Karpas-422 (cell line): ENCODE data around the gene MYH8. TPM values are rescaled to one million over a fixed set of nuclear protein-coding genes. Genes with fewer than 3 reads are reported as not detected.

Experiments
- DNase-seq: peaks from one replicate; pipeline ENCODE4 v3.0.0-alpha.2; 2015
- H2AFZ ChIP-seq: fragments of 200-600 bp; sonication (generic); 2 replicates; pipeline ENCODE4 v1.6.1; 2014; ENCODE audit warnings: antibody characterized with exemption, low read length, mixed read lengths
- H3K27ac ChIP-seq: fragments of 200-600 bp; sonication (generic); 2 replicates; pipeline ENCODE4 v1.5.1; 2014; ENCODE audit warnings: mild to moderate bottlenecking, low read length, moderate library complexity
- H3K27me3 ChIP-seq: fragments of 200-600 bp; sonication (generic); 2 replicates; pipeline ENCODE4 v1.6.1; 2014; ENCODE audit warnings: low read length, mixed read lengths
- H3K36me3 ChIP-seq: fragments of 200-600 bp; sonication (generic); 2 replicates; pipeline ENCODE4 v1.6.1; 2014; ENCODE audit warnings: low read length, mixed read lengths; ENCODE audit not compliant: insufficient read depth
- H3K4me1 ChIP-seq: fragments of 200-600 bp; sonication (generic); 2 replicates; pipeline ENCODE4 v1.6.1; 2014; ENCODE audit warnings: mild to moderate bottlenecking, low read length, mixed read lengths
- H3K4me2 ChIP-seq: fragments of 200-600 bp; sonication (generic); 2 replicates; pipeline ENCODE4 v1.6.1; 2014; ENCODE audit warnings: low read length, low read depth, mild to moderate bottlenecking; ENCODE audit not compliant: poor library complexity, severe bottlenecking
- H3K4me3 ChIP-seq: fragments of 200-600 bp; sonication (generic); 2 replicates; pipeline ENCODE4 v1.5.1; 2014; ENCODE audit warnings: mild to moderate bottlenecking, antibody characterized with exemption, low read length, mixed read lengths
- H3K79me2 ChIP-seq: fragments of 200-600 bp; sonication (generic); 2 replicates; pipeline ENCODE4 v1.6.1; 2014; ENCODE audit warnings: mild to moderate bottlenecking, low read length, mixed read lengths
- H3K9ac ChIP-seq: fragments of 200-600 bp; sonication (generic); 2 replicates; pipeline ENCODE4 v1.6.0; 2014; ENCODE audit warnings: low read length
- H3K9me2 ChIP-seq: fragments of 200-600 bp; sonication (generic), shearing (Covaris generic); replicated peaks from 2 replicates; pipeline ENCODE4 v1.6.0; 2014; ENCODE audit warnings: mild to moderate bottlenecking, low read length, moderate library complexity; ENCODE audit not compliant: insufficient read depth
- H3K9me3 ChIP-seq: fragments of 300-700, 200-600 bp; sonication (generic); 2 replicates; pipeline ENCODE4 v1.6.1; 2014; ENCODE audit warnings: low read length, mixed read lengths
- H4K20me1 ChIP-seq: fragments of 200-600 bp; sonication (generic); 2 replicates; pipeline ENCODE4 v1.6.1; 2014; ENCODE audit warnings: mild to moderate bottlenecking, antibody characterized with exemption, low read length, low read depth; ENCODE audit not compliant: insufficient read depth
- total RNA-seq: library from RNA; depleted of rRNA; stranded (reverse); fragments of >200 nt; shearing (Covaris generic); gene quantifications from 2 replicates; pipeline ENCODE4 v1.2.3, GENCODE V29; 2014; ENCODE audit warnings: low replicate concordance; rRNA removed

MYH8 gene
- not detected in 2 replicates for total RNA-seq

DNA sequence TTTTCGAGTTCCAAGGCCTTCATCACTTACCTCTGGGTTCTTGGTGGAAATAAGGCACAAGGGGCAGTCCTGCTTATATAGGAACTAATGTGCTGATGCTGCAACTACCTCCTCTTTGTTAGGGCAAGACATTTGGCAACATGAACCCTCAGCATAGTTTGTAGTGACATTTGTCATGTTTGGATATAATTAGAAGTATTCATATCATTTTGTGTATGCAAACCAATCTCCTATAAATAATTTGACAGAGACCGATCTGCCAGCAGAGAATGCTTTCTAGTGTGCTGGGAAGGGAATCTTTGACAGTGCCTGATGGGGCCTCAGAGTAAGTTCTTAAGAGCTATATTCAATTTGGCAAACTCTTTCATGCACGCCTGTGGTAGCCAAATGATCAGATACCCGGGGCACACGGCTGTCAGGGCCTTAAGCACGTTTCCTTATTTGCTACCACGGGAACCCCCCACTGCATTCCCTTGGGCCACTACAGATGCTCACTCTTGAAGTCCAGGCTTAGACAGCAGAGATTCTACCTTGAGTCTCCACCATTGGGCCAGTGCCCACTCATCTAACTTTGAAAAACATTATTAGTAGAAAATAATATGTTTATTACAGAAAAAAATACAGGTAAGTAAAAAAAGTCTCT, at the start of gene MYH8:
Gene MYH8, minus strand, starts transcription at position 51 of the 643 bp plus-strand sequence. CDS start 1,723 bp downstream, outside the sequence.
- H3K9ac ChIP-seq = no peak within 1 kb of the TSS
- no peak within 1 kb of the TSS for H3K4me3 ChIP-seq
- H3K27ac ChIP-seq = no peak within 1 kb of the TSS
- no peaks in the 10 kb centered on the region for H4K20me1 ChIP-seq
- H3K4me1 ChIP-seq = peaks cover 8% of the 10 kb centered on the region
- H3K9me3 ChIP-seq = no peaks in the 10 kb centered on the region
- peak; percentile 46 for DNase-seq
- no peaks in the 10 kb centered on the region for H3K36me3 ChIP-seq
- no peaks in the 10 kb centered on the region for H3K27me3 ChIP-seq
- no peaks in the 10 kb centered on the region for H3K79me2 ChIP-seq
- no peak within 1 kb of the TSS for H2AFZ ChIP-seq
- no peaks in the 10 kb centered on the region for H3K9me2 ChIP-seq
- H3K4me2 ChIP-seq = no peak within 1 kb of the TSS

DNA sequence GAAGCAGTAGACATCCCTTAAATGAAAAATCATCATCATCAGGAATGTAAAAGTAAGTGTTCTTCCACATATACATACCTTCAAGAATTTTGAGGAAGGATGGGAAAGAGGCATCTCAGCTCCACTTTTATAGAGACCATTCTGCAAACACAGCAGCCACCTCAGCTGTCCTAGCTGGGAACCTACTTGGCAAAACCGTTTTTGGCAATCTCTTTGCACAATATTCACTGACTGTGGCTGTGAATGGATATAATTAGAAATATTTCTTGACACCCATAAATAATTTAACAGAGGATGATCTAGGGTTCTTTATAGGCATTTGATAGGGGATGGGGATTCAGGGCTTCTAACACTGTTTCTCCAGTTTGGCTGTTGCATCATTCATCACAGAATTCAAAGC, 47.7 kb upstream of the MYH8 start, which contains the start of gene MYH4:
Gene MYH4, minus strand, starts transcription at position 101 of the 400 bp plus-strand sequence. CDS start 2,814 bp downstream, outside the sequence.
- no peaks in the 10 kb centered on the region for H3K4me1 ChIP-seq

DNA sequence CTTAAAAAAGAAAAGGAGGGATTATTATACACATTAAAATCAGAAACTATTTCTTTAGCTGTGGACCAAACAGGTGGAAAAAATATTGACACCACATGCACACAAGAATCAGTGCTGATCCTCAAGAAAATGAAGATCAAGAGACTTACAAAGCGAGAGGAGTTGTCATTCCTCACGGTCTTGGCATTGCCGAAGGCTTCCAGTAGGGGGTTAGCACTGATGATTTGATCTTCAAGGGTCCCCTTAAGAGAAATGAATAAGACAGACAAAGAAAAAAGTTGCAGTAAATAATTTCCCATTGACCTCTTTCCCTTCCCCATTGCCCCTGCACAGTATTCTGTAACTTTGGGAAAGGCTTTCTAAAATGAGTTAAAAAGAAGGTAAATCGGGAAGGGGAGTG, 41.7 kb upstream of the MYH8 start:
- H3K27me3 ChIP-seq = no peaks in the 10 kb centered on the region
- H3K9me3 ChIP-seq = no peaks in the 10 kb centered on the region
- no peaks in the 10 kb centered on the region for H4K20me1 ChIP-seq
- H3K79me2 ChIP-seq = no peaks in the 10 kb centered on the region
- DNase-seq = no peak
- no peak overlapping the region for H3K4me3 ChIP-seq
- no peaks in the 10 kb centered on the region for H3K9me2 ChIP-seq
- H3K4me1 ChIP-seq = no peaks in the 10 kb centered on the region
- H3K27ac ChIP-seq = no peak overlapping the region
- no peaks in the 10 kb centered on the region for H3K36me3 ChIP-seq
- no peak overlapping the region for H3K9ac ChIP-seq
- H3K4me2 ChIP-seq = no peak overlapping the region
- no peak overlapping the region for H2AFZ ChIP-seq

More for the DNA sequence above, 47.7 kb upstream of the MYH8 start, which contains the start of gene MYH4:
- no peak within 1 kb of the TSS for H3K4me3 ChIP-seq
- no peak for DNase-seq
- no peaks in the 10 kb centered on the region; the same call in 1 of the 2 replicates for H4K20me1 ChIP-seq
- no peak within 1 kb of the TSS for H2AFZ ChIP-seq
- no peaks in the 10 kb centered on the region for H3K79me2 ChIP-seq
- H3K36me3 ChIP-seq = no peaks in the 10 kb centered on the region
- H3K9me3 ChIP-seq = no peaks in the 10 kb centered on the region
- no peak within 1 kb of the TSS for H3K9ac ChIP-seq
- no peaks in the 10 kb centered on the region for H3K27me3 ChIP-seq
- H3K9me2 ChIP-seq = no peaks in the 10 kb centered on the region
- no peak within 1 kb of the TSS for H3K4me2 ChIP-seq
- H3K27ac ChIP-seq = no peak within 1 kb of the TSS

GRCh38 chr17:10460062-10460461, 38.3 kb upstream of the MYH8 start:
- no peak for DNase-seq
- no peaks in the 10 kb centered on the region for H3K79me2 ChIP-seq
- H3K27ac ChIP-seq = no peak overlapping the region
- H4K20me1 ChIP-seq = no peaks in the 10 kb centered on the region
- no peak overlapping the region for H3K9ac ChIP-seq
- no peaks in the 10 kb centered on the region for H3K4me1 ChIP-seq
- H3K9me3 ChIP-seq = no peaks in the 10 kb centered on the region
- H3K4me3 ChIP-seq = no peak overlapping the region
- H3K27me3 ChIP-seq = no peaks in the 10 kb centered on the region
- no peak overlapping the region for H3K4me2 ChIP-seq
- no peaks in the 10 kb centered on the region for H3K9me2 ChIP-seq
- no peak overlapping the region for H2AFZ ChIP-seq
- no peaks in the 10 kb centered on the region for H3K36me3 ChIP-seq

DNA sequence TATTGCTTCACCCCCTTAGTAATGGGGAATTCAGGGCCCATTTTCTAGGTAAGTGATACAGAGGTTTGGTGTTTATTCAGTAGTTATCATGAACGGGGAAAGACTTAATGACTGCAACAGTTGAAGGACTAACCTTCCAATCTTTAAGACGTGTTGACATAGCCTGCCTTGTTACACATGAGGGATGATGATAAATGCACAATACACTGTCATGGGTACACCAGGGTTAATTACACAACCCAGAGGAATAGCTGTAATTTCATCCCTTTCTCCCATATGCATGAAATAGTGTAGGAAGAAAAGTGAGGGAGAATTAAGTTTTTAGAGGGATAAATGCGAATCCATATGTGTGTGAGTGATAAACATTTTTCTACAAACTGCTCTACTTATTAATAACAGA, 37.0 kb upstream of the MYH8 start:
- no peak overlapping the region for H2AFZ ChIP-seq
- no peaks in the 10 kb centered on the region for H3K4me1 ChIP-seq
- H4K20me1 ChIP-seq = no peaks in the 10 kb centered on the region
- no peak overlapping the region for H3K4me2 ChIP-seq
- no peak overlapping the region for H3K4me3 ChIP-seq
- H3K27ac ChIP-seq = no peak overlapping the region
- DNase-seq = no peak
- H3K27me3 ChIP-seq = no peaks in the 10 kb centered on the region
- no peaks in the 10 kb centered on the region for H3K36me3 ChIP-seq
- H3K9me3 ChIP-seq = no peaks in the 10 kb centered on the region
- H3K79me2 ChIP-seq = no peaks in the 10 kb centered on the region
- H3K9ac ChIP-seq = no peak overlapping the region
- H3K9me2 ChIP-seq = no peaks in the 10 kb centered on the region

- Histone ChIP-seq H3K27me3 (no peaks in the 10 kb centered on the region), H3K36me3 (no peaks in the 10 kb centered on the region), H3K4me2 (no peak overlapping the region), H3K4me3 (no peak overlapping the region), H3K9ac (no peak overlapping the region), H3K79me2 (no peaks in the 10 kb centered on the region), H3K9me3 (no peaks in the 10 kb centered on the region), H3K4me1 (no peaks in the 10 kb centered on the region), H4K20me1 (no peaks in the 10 kb centered on the region), H3K27ac (no peak overlapping the region), H2AFZ (no peak overlapping the region), H3K9me2 (no peaks in the 10 kb centered on the region)
- no peak for DNase-seq
Measured at GRCh38 chr17:10457952-10458351, 36.2 kb upstream of the MYH8 start.

GRCh38 chr17:10447026-10447931, 25.5 kb upstream of the MYH8 start:
- H3K4me1 ChIP-seq = peaks cover 9% of the 10 kb centered on the region
- no peak overlapping the region for H3K9ac ChIP-seq
- H3K9me3 ChIP-seq = no peaks in the 10 kb centered on the region

DNA sequence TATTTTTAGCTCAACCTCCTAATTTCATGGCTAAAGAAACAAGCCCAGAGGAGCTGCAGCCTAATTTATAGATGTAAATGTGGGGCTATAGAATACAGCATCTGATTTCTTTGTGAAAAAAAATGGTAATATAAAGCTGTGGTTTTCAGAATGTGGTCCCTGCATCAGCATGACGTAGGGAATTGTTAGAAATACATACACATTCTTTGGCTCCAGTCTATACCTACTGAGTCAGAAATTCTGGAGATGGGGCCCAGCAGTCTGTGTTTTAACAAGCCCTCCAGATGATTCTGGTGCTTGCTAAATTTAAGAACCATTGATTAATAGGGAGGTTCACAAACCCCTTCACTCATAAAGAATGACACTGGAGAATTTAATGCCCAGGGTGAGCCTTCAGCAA, 18.1 kb upstream of the MYH8 start:
- H3K27ac ChIP-seq = no peak overlapping the region
- H3K27me3 ChIP-seq = 0 out of 2 replicates have a peak, but pooled peaks cover 3% of the 10 kb centered on the region
- H3K9ac ChIP-seq = no peak overlapping the region
- H3K36me3 ChIP-seq = no peaks in the 10 kb centered on the region
- no peaks in the 10 kb centered on the region for H4K20me1 ChIP-seq
- no peak overlapping the region for H2AFZ ChIP-seq
- no peak for DNase-seq
- no peaks in the 10 kb centered on the region for H3K4me1 ChIP-seq
- H3K9me3 ChIP-seq = no peaks in the 10 kb centered on the region
- H3K4me3 ChIP-seq = no peak overlapping the region
- H3K9me2 ChIP-seq = no peaks in the 10 kb centered on the region
- no peaks in the 10 kb centered on the region for H3K79me2 ChIP-seq
- no peak overlapping the region for H3K4me2 ChIP-seq

More at GRCh38 chr17:10447026-10447931, 25.5 kb upstream of the MYH8 start:
- no peaks in the 10 kb centered on the region for H3K79me2 ChIP-seq
- H2AFZ ChIP-seq = peak overlapping the region; percentile 72; the same call in 1 of the 2 replicates
- no peak overlapping the region for H3K27ac ChIP-seq
- no peaks in the 10 kb centered on the region for H4K20me1 ChIP-seq
- no peaks in the 10 kb centered on the region for H3K27me3 ChIP-seq
- H3K4me2 ChIP-seq = no peak overlapping the region
- no peaks in the 10 kb centered on the region for H3K36me3 ChIP-seq
- DNase-seq = peak; percentile 65
- H3K4me3 ChIP-seq = no peak overlapping the region
- no peaks in the 10 kb centered on the region for H3K9me2 ChIP-seq
